SK-N-SH (cell line): ENCODE measurements around the gene SLX4IP. TPM values are rescaled to one million over a fixed set of nuclear protein-coding genes. Genes with fewer than 3 reads are reported as not detected.
A peak's percentile ranks its signal among the peaks of the same experiment; 100 is the strongest.

Experiments
- CTCF ChIA-PET: fragments of 300-600, 350-600 bp; formaldehyde crosslinking; extraction: SDS; loops from one replicate; lab custom pipeline; 2021; lab: Yijun Ruan, JAX
- POLR2A ChIA-PET: fragments of 350-600 bp; sonication (Branson Sonifier 250); formaldehyde crosslinking; extraction: SDS; loops from one replicate; lab custom pipeline; 2020; ENCODE audit warnings: antibody characterized with exemption, inconsistent platforms; lab: Yijun Ruan, JAX
- DNase-seq: peaks from one replicate; pipeline ENCODE4 v3.0.0; 2012
- H2AFZ ChIP-seq: fragments of 200-600 bp; sonication (generic); 2 replicates; pipeline ENCODE4 v1.8.1; 2016; ENCODE audit warnings: antibody characterized with exemption, mild to moderate bottlenecking, low read depth
- H3F3A ChIP-seq: fragments of 200-600 bp; sonication (generic); replicated peaks from 2 replicates; pipeline ENCODE3; 2016; ENCODE audit warnings: antibody characterized with exemption, mild to moderate bottlenecking; ENCODE audit not compliant: insufficient read depth
- H3K27ac ChIP-seq, 2 experiments: fragments of 200-500 bp in 1 of 2; fragments of 200-600 bp in 1 of 2; sonication (Bioruptor generic) in 1 of 2; sonication (generic), shearing (Covaris generic) in 1 of 2; 2 replicates each; pipeline versions ENCODE4 v1.5.1 to v1.6.1; 2014 to 2016; ENCODE audit warnings: low read depth in 2 of 2, inconsistent platforms in 1 of 2, low read length in 1 of 2, mild to moderate bottlenecking in 1 of 2, mixed read lengths in 1 of 2
- H3K27me3 ChIP-seq: fragments of 200-600 bp; sonication (generic), shearing (Covaris generic); 2 replicates; pipeline ENCODE4 v1.6.1; 2016; ENCODE audit warnings: mixed run types; ENCODE audit not compliant: insufficient read depth
- H3K36me3 ChIP-seq, 2 experiments: fragments of 200-500 bp in 1 of 2; fragments of 200-600 bp in 1 of 2; sonication (Bioruptor generic) in 1 of 2; sonication (generic) in 1 of 2; replicated peaks in 1 of 2; 2 replicates each; pipeline versions ENCODE3 to v1.5.1; 2014 to 2016; ENCODE audit warnings: low read length in 1 of 2, mild to moderate bottlenecking in 1 of 2; ENCODE audit not compliant: insufficient read depth in 2 of 2, control insufficient read depth in 1 of 2
- H3K4me1 ChIP-seq, 2 experiments: fragments of 200-500 bp in 1 of 2; fragments of 200-600 bp in 1 of 2; sonication (Bioruptor generic) in 1 of 2; sonication (generic), shearing (Covaris generic) in 1 of 2; 2 replicates each; pipeline versions ENCODE4 v1.5.1 to v1.6.1; 2014 to 2016; ENCODE audit warnings: low read depth in 1 of 2, low read length in 1 of 2, mixed run types in 1 of 2; ENCODE audit not compliant: insufficient read depth in 2 of 2, control insufficient read depth in 1 of 2
- H3K4me2 ChIP-seq: fragments of 200-600 bp; sonication (generic), shearing (Covaris generic); 2 replicates; pipeline ENCODE4 v1.6.1; 2017; ENCODE audit warnings: mixed run types
- H3K4me3 ChIP-seq, 2 experiments: fragments of 200-500 bp in 1 of 2; fragments of 200-600 bp in 1 of 2; sonication (Bioruptor generic) in 1 of 2; sonication (generic), shearing (Covaris generic) in 1 of 2; 2 replicates each; pipeline versions ENCODE4 v1.5.1 to v1.8.1; 2014 to 2016; ENCODE audit warnings: low read depth in 2 of 2, inconsistent platforms in 1 of 2, low read length in 1 of 2, mild to moderate bottlenecking in 1 of 2, mixed read lengths in 1 of 2, moderate library complexity in 1 of 2
- H3K79me2 ChIP-seq: fragments of 200-600 bp; sonication (generic); 2 replicates; pipeline ENCODE4 v1.8.1; 2017; ENCODE audit warnings: mild to moderate bottlenecking; ENCODE audit not compliant: insufficient read depth
- H3K9ac ChIP-seq: fragments of 200-600 bp; sonication (generic); 2 replicates; pipeline ENCODE4 v1.6.1; 2017; ENCODE audit warnings: mixed run types
- H3K9me2 ChIP-seq: fragments of 200-600 bp; sonication (generic); 2 replicates; pipeline ENCODE4 v1.6.1; 2017; ENCODE audit warnings: mixed run types
- H3K9me3 ChIP-seq: fragments of 200-600 bp; sonication (generic); 2 replicates; pipeline ENCODE4 v1.6.1; 2017; ENCODE audit warnings: mixed run types, mild to moderate bottlenecking, moderate library complexity
- H4K20me1 ChIP-seq: fragments of 200-600 bp; sonication (generic); 2 replicates; pipeline ENCODE4 v1.6.1; 2017; ENCODE audit warnings: mild to moderate bottlenecking, mixed run types; ENCODE audit not compliant: insufficient read depth
- CHD2 ChIP-seq: fragments of 150-350 bp; IDR thresholded peaks from 2 replicates; pipeline ENCODE4 v1.6.1; 2018; ENCODE audit warnings: low read length; ENCODE audit not compliant: partially characterized antibody
- CTCF ChIP-seq: fragments of 200-600 bp; sonication (generic); IDR thresholded peaks from 2 replicates; pipeline ENCODE4 v1.6.1; 2017; ENCODE audit warnings: antibody characterized with exemption, mild to moderate bottlenecking, moderate library complexity
- ELF1 ChIP-seq: IDR thresholded peaks from 2 replicates; pipeline ENCODE4 v1.4.0; 2012
- EP300 ChIP-seq, 2 experiments: IDR thresholded peaks; 2 replicates each; pipeline versions ENCODE4 v1.4.0 to v1.6.1; 2012; ENCODE audit warnings: borderline replicate concordance in 1 of 2, low read depth in 1 of 2, low read length in 1 of 2
- FOSL2 ChIP-seq: IDR thresholded peaks from 2 replicates; pipeline ENCODE4 v1.4.0; 2012; ENCODE audit warnings: low read depth, mild to moderate bottlenecking, moderate library complexity, borderline replicate concordance
- JUND ChIP-seq: IDR thresholded peaks from 2 replicates; pipeline ENCODE4 v1.4.0; 2012
- NFIC ChIP-seq: IDR thresholded peaks from 2 replicates; pipeline ENCODE4 v1.4.0; 2012; ENCODE audit warnings: borderline replicate concordance
- RCOR1 ChIP-seq: fragments of 150-350 bp; IDR thresholded peaks from 2 replicates; pipeline ENCODE4 v1.6.1; 2017; ENCODE audit warnings: antibody characterized with exemption, low read length
- TCF12 ChIP-seq: IDR thresholded peaks from 2 replicates; pipeline ENCODE4 v1.4.0; 2012
- WGBS: methylation state at CpG from one replicate; pipeline ENCODE4 v1.1.6; 2017; ENCODE audit warnings: low lambda C conversion rate; 5-methylcytosine and 5-hydroxymethylcytosine counted together
- polyA plus RNA-seq, 3 experiments: library from polyadenylated mRNA; depleted of rRNA; stranded (reverse); fragments of >200 nt; gene quantifications; 2 replicates each; pipeline ENCODE4 v1.2.3, GENCODE V29; 2012
- TF ChIP-seq, protein P1 (sequence below): IDR thresholded peaks from 2 replicates; pipeline ENCODE4 v1.6.1; 2012; ENCODE audit warnings: mild to moderate bottlenecking, low read depth, low read length, moderate library complexity
- TF ChIP-seq, protein P2 (sequence below): IDR thresholded peaks from 2 replicates; pipeline ENCODE4; 2012

Gene SLX4IP
- polyA plus RNA-seq, 1 of the 3 experiments (the other 2 are of a cell fraction), result 1.3 TPM

GRCh38 chr20:10519361-10520046 is 84.4 kb downstream of the SLX4IP start:
- ChIA-PET CTCF (no interaction called here), POLR2A (no interaction called here)
- H3K79me2 ChIP-seq, result peaks cover 15% of the 10 kb centered on the region; the same call in 1 of the 2 replicates
- peak overlapping the region in 1 of 2 experiments; percentile 97; a peak in 2 of 4 replicates for H3K27ac ChIP-seq
- TF ChIP-seq CTCF, result no peak
- TF ChIP-seq, protein P1, sequence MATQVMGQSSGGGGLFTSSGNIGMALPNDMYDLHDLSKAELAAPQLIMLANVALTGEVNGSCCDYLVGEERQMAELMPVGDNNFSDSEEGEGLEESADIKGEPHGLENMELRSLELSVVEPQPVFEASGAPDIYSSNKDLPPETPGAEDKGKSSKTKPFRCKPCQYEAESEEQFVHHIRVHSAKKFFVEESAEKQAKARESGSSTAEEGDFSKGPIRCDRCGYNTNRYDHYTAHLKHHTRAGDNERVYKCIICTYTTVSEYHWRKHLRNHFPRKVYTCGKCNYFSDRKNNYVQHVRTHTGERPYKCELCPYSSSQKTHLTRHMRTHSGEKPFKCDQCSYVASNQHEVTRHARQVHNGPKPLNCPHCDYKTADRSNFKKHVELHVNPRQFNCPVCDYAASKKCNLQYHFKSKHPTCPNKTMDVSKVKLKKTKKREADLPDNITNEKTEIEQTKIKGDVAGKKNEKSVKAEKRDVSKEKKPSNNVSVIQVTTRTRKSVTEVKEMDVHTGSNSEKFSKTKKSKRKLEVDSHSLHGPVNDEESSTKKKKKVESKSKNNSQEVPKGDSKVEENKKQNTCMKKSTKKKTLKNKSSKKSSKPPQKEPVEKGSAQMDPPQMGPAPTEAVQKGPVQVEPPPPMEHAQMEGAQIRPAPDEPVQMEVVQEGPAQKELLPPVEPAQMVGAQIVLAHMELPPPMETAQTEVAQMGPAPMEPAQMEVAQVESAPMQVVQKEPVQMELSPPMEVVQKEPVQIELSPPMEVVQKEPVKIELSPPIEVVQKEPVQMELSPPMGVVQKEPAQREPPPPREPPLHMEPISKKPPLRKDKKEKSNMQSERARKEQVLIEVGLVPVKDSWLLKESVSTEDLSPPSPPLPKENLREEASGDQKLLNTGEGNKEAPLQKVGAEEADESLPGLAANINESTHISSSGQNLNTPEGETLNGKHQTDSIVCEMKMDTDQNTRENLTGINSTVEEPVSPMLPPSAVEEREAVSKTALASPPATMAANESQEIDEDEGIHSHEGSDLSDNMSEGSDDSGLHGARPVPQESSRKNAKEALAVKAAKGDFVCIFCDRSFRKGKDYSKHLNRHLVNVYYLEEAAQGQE, result no peak
- TF ChIP-seq, protein P2, sequence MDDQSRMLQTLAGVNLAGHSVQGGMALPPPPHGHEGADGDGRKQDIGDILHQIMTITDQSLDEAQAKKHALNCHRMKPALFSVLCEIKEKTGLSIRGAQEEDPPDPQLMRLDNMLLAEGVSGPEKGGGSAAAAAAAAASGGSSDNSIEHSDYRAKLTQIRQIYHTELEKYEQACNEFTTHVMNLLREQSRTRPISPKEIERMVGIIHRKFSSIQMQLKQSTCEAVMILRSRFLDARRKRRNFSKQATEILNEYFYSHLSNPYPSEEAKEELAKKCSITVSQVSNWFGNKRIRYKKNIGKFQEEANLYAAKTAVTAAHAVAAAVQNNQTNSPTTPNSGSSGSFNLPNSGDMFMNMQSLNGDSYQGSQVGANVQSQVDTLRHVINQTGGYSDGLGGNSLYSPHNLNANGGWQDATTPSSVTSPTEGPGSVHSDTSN, result peak; percentile 29; the same call in 1 of the 2 replicates
- TF ChIP-seq CHD2, result no peak
- peak; percentile 61 for TF ChIP-seq JUND
- TF ChIP-seq RCOR1, result no peak
- TF ChIP-seq FOSL2, result peak; percentile 46; the same call in 1 of the 2 replicates
- TF ChIP-seq NFIC, result peak; percentile 78
- peak in 1 of 2 experiments; percentile 45; a peak in 1 of 4 replicates for TF ChIP-seq EP300 (IDR thresholded peaks at IDR 0.05; ENCODE audit: borderline replicate concordance in 1 of 2, low read depth in 1 of 2, low read length in 1 of 2)
- TF ChIP-seq ELF1, result no peak
- peak; percentile 60 for TF ChIP-seq TCF12
- H3K9me3 ChIP-seq, result no peaks in the 10 kb centered on the region
- no peak for DNase-seq
- H2AFZ ChIP-seq, result no peak overlapping the region
- no peaks in the 10 kb centered on the region for H4K20me1 ChIP-seq
- no peaks in the 10 kb centered on the region for H3K27me3 ChIP-seq
- H3F3A ChIP-seq, result peaks cover 41% of the 10 kb centered on the region
- WGBS, result 33% methylated on average over 4 of the region's 4 CpGs
- H3K4me2 ChIP-seq, result 0 out of 2 replicates have a peak overlapping the region, but pooled peaks have one; percentile 3
- no peaks in the 10 kb centered on the region for H3K36me3 ChIP-seq
- H3K4me1 ChIP-seq, result peaks cover 27 to 51% of the 10 kb centered on the region in 2 experiments
- H3K9ac ChIP-seq, result no peak overlapping the region
- H3K4me3 ChIP-seq, result no peak overlapping the region
- no peaks in the 10 kb centered on the region for H3K9me2 ChIP-seq
